H9 (cell line): ENCODE data around the gene MMP23B. TPM values are rescaled to one million over a fixed set of nuclear protein-coding genes. Genes with fewer than 3 reads are reported as not detected.

ENCODE experiments used
- DNase-seq: peaks from one replicate; pipeline ENCODE4 v3.0.0-alpha.2; 2017
- H2AFZ ChIP-seq: one replicate; pipeline ENCODE4 v1.6.1; 2013; ENCODE audit warnings: mild to moderate bottlenecking, low read length, control low read depth, moderate library complexity
- H2AK5ac ChIP-seq: 2 replicates; pipeline ENCODE4 v1.6.1; 2013; ENCODE audit warnings: low read length, control low read depth, mixed read lengths; ENCODE audit not compliant: insufficient read length
- H2BK120ac ChIP-seq: one replicate; pipeline ENCODE4 v1.6.1; 2013; ENCODE audit warnings: low read depth, mild to moderate bottlenecking, low read length, control low read depth, inconsistent platforms; ENCODE audit not compliant: poor library complexity, severe bottlenecking
- H2BK12ac ChIP-seq: 2 replicates; pipeline ENCODE4 v1.6.1; 2013; ENCODE audit warnings: low read length, control low read depth, mixed read lengths, low read depth; ENCODE audit not compliant: insufficient read length
- H2BK15ac ChIP-seq: 2 replicates; pipeline ENCODE4 v1.6.1; 2013; ENCODE audit warnings: low read depth, low read length, control low read depth
- H2BK20ac ChIP-seq: one replicate; pipeline ENCODE4 v1.6.1; 2013; ENCODE audit warnings: low read depth, mild to moderate bottlenecking, low read length, control low read depth, inconsistent platforms; ENCODE audit not compliant: poor library complexity, severe bottlenecking
- H2BK5ac ChIP-seq: 2 replicates; pipeline ENCODE4 v1.6.1; 2013; ENCODE audit warnings: low read length, control low read depth, mixed read lengths; ENCODE audit not compliant: insufficient read length
- H3K14ac ChIP-seq: 2 replicates; pipeline ENCODE4 v1.6.1; 2013; ENCODE audit warnings: low read length, control low read depth; ENCODE audit not compliant: insufficient read depth
- H3K18ac ChIP-seq: 2 replicates; pipeline ENCODE4 v1.6.1; 2013; ENCODE audit warnings: low read depth, mild to moderate bottlenecking, mixed read lengths, low read length, control low read depth; ENCODE audit not compliant: insufficient read length
- H3K23ac ChIP-seq: 2 replicates; pipeline ENCODE4 v1.6.1; 2013; ENCODE audit warnings: low read length, control low read depth, mixed read lengths, low read depth; ENCODE audit not compliant: insufficient read length
- H3K23me2 ChIP-seq: 2 replicates; pipeline ENCODE4 v1.6.1; 2013; ENCODE audit warnings: low read depth, mild to moderate bottlenecking, mixed read lengths, low read length, control low read depth; ENCODE audit not compliant: insufficient read length, poor library complexity, severe bottlenecking
- H3K27ac ChIP-seq: 2 replicates; pipeline ENCODE4 v1.5.1; 2013; ENCODE audit warnings: low read length, control low read depth, mixed read lengths, low read depth; ENCODE audit not compliant: insufficient read length
- H3K27me3 ChIP-seq: 2 replicates; pipeline ENCODE4 v1.6.1; 2013; ENCODE audit warnings: low read length, control low read depth, inconsistent platforms; ENCODE audit not compliant: insufficient read depth
- H3K4ac ChIP-seq: 2 replicates; pipeline ENCODE4 v1.6.1; 2013; ENCODE audit warnings: low read depth, mild to moderate bottlenecking, control low read depth, inconsistent platforms, low read length, moderate library complexity
- H3K4me1 ChIP-seq: 2 replicates; pipeline ENCODE4 v1.6.1; 2013; ENCODE audit warnings: low read length, control low read depth, inconsistent platforms; ENCODE audit not compliant: insufficient read depth
- H3K4me2 ChIP-seq: 2 replicates; pipeline ENCODE4 v1.6.1; 2013; ENCODE audit warnings: low read length, control low read depth, mixed read lengths; ENCODE audit not compliant: insufficient read length, insufficient read depth
- H3K56ac ChIP-seq: 2 replicates; pipeline ENCODE4 v1.6.1; 2013; ENCODE audit warnings: low read depth, mild to moderate bottlenecking, mixed read lengths, low read length, control low read depth; ENCODE audit not compliant: insufficient read length
- H3K79me1 ChIP-seq: 2 replicates; pipeline ENCODE4 v1.6.1; 2013; ENCODE audit warnings: low read depth, mild to moderate bottlenecking, moderate library complexity, low read length, control low read depth, inconsistent platforms; ENCODE audit not compliant: insufficient read depth, poor library complexity, severe bottlenecking
- H3K79me2 ChIP-seq: 2 replicates; pipeline ENCODE4 v1.6.1; 2013; ENCODE audit warnings: low read length, control low read depth, inconsistent platforms; ENCODE audit not compliant: insufficient read depth
- H3K9ac ChIP-seq: 2 replicates; pipeline ENCODE4 v1.6.1; 2013; ENCODE audit warnings: low read length, control low read depth, mixed read lengths; ENCODE audit not compliant: insufficient read length; ENCODE audit errors: extremely low read depth
- H3K9me3 ChIP-seq: one replicate; pipeline ENCODE4 v1.6.1; 2013; ENCODE audit warnings: low read depth, low read length, inconsistent platforms; ENCODE audit not compliant: control insufficient read depth
- H3T11ph ChIP-seq: one replicate; pipeline ENCODE4 v1.6.1; 2013; ENCODE audit warnings: mild to moderate bottlenecking, low read length, control low read depth, inconsistent platforms
- H4K20me1 ChIP-seq: one replicate; pipeline ENCODE4 v1.6.1; 2013; ENCODE audit not compliant: control insufficient read depth, insufficient read length, insufficient read depth
- H4K5ac ChIP-seq: 2 replicates; pipeline ENCODE4 v1.6.1; 2013; ENCODE audit warnings: low read depth, mild to moderate bottlenecking, mixed read lengths, low read length, control low read depth; ENCODE audit not compliant: insufficient read length
- H4K8ac ChIP-seq: replicated peaks from 2 replicates; pipeline ENCODE4 v1.6.1; 2013; ENCODE audit warnings: low read length, control low read depth, mixed read lengths, low read depth; ENCODE audit not compliant: insufficient read length
- H4K91ac ChIP-seq: 2 replicates; pipeline ENCODE4 v1.6.1; 2013; ENCODE audit warnings: low read depth, mild to moderate bottlenecking, moderate library complexity, mixed read lengths, low read length, control low read depth; ENCODE audit not compliant: insufficient read length
- H3K27ac Mint-ChIP-seq, 3 experiments: 2 replicates in 2 of 3; 3 replicates in 1 of 3; pipeline ENCODE4 v1.8.0; 2020 to 2021; ENCODE audit warnings: mixed read lengths in 3 of 3, mild to moderate bottlenecking in 1 of 3, moderate library complexity in 1 of 3
- H3K27me3 Mint-ChIP-seq: 2 replicates; pipeline ENCODE4 v1.8.0; 2021; ENCODE audit warnings: low read depth, mild to moderate bottlenecking, moderate library complexity, mixed read lengths
- H3K36me3 Mint-ChIP-seq, 3 experiments: 2 replicates in 2 of 3; 3 replicates in 1 of 3; pipeline ENCODE4 v1.8.0; 2020 to 2021; ENCODE audit warnings: low read depth in 3 of 3, mixed read lengths in 3 of 3; ENCODE audit not compliant: insufficient read depth in 1 of 3
- H3K4me1 Mint-ChIP-seq, 2 experiments: 2 replicates each; pipeline ENCODE4 v1.8.0; 2020; ENCODE audit warnings: mixed read lengths in 2 of 2
- H3K4me3 Mint-ChIP-seq, 2 experiments: 2 replicates in 1 of 2; 3 replicates in 1 of 2; pipeline ENCODE4 v1.8.0; 2020 to 2021; ENCODE audit warnings: mild to moderate bottlenecking in 2 of 2, mixed read lengths in 2 of 2, moderate library complexity in 1 of 2
- H3K9me3 Mint-ChIP-seq, 2 experiments: 2 replicates in 1 of 2; 3 replicates in 1 of 2; pipeline ENCODE4 v1.8.0; 2020; ENCODE audit warnings: mild to moderate bottlenecking in 2 of 2, mixed read lengths in 2 of 2, moderate library complexity in 1 of 2
- CTCF ChIP-seq: fragments of 200-600 bp; sonication (generic); conservative IDR thresholded peaks from 3 replicates; pipeline ENCODE4 v1.8.0; 2021; ENCODE audit warnings: antibody characterized with exemption, mild to moderate bottlenecking
- WGBS: extraction: QIAGEN DNeasy Blood & Tissue Kit; methylation state at CpG from one replicate; pipeline ENCODE4 v1.1.7; 2013; ENCODE audit warnings: missing lambda C conversion rate, low lambda C conversion rate, mixed read lengths; ENCODE audit not compliant: insufficient read length; ENCODE audit errors: extremely low coverage; 5-methylcytosine and 5-hydroxymethylcytosine counted together
- total RNA-seq: library from RNA; stranded (reverse); gene quantifications from 2 replicates; pipeline ENCODE4 v1.2.1, GENCODE V29; 2021

The MMP23B gene
- total RNA-seq, 1 experiment from 2014 or later: 12.5 TPM

GRCh38 chr1:1670866-1671265, 38.9 kb downstream of the MMP23B start:
- Histone ChIP-seq H3K4me1 (no peaks in the 10 kb centered on the region), H3K18ac (no peak overlapping the region), H4K91ac (no peak overlapping the region), H3T11ph (no peak overlapping the region), H3K56ac (no peak overlapping the region), H2BK12ac (no peak overlapping the region), H4K8ac (no peak overlapping the region), H3K27me3 (no peaks in the 10 kb centered on the region), H3K23ac (no peak overlapping the region), H2BK20ac (no peak overlapping the region), H3K9me3 (no peaks in the 10 kb centered on the region), H3K27ac (no peak overlapping the region), H2AFZ (no peak overlapping the region), H2BK120ac (no peak overlapping the region), H3K14ac (no peak overlapping the region), H2BK5ac (no peak overlapping the region), H3K4ac (no peak overlapping the region), H3K79me2 (no peaks in the 10 kb centered on the region), H4K5ac (no peak overlapping the region), H3K9ac (no peak overlapping the region), H3K4me2 (no peak overlapping the region), H2AK5ac (no peak overlapping the region), H3K23me2 (no peaks in the 10 kb centered on the region), H3K79me1 (no peaks in the 10 kb centered on the region), H4K20me1 (no peaks in the 10 kb centered on the region), H2BK15ac (no peak overlapping the region)
- Mint-ChIP-seq H3K36me3 (peaks cover 10 to 49% (median 44%) of the 10 kb centered on the region in 3 experiments; a peak in 6 of 7 replicates), H3K4me1 (no peaks in the 10 kb centered on the region), H3K9me3 (no peaks in the 10 kb centered on the region), H3K27me3 (no peaks in the 10 kb centered on the region), H3K27ac (no peak overlapping the region), H3K4me3 (no peak overlapping the region)
- no peak for DNase-seq
- TF ChIP-seq CTCF: no peak
- WGBS: no CpG with 5 or more reads among the region's 24 CpGs
